Body of pancreas (tissue), 4 donors: ENCODE measurements around the gene FOXJ2.

Experiments
- POLR2A ChIP-seq, 3 donors: fragments of 450-650 bp; IDR thresholded peaks; one replicate each; pipeline ENCODE4 v1.6.1; 2016; ENCODE audit warnings: antibody characterized with exemption in 3 of 3, mild to moderate bottlenecking in 2 of 3
- TF ChIP-seq, protein P1 (sequence below), 7 experiments: fragments of 450-650 bp in 4 of 7; fragments of 200-600 bp in 3 of 7; sonication (generic) in 3 of 7; IDR thresholded peaks; one replicate each; pipeline ENCODE4 v1.5.1; 2016 to 2019; ENCODE audit warnings: antibody characterized with exemption in 7 of 7

DNA sequence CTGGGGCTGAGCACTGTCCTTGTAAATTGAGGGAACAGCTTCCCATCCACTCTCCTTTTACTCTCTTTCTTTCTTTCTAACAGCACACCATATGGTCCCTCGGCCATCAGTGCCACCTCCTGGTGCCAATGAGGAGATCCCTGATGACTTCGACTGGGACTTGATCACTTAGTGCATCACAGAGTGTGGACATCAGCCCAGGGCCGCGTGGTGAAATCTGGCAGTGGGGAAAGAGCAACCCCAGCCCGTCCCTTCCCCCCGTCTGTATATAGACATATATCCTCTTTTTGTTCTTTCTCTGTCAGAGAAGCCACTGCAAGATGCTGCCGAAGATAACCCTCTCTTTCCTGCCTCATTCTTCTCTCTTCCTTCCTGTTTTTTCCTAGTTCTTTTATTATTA, 20.2 kb downstream of the FOXJ2 start:
- TF ChIP-seq, protein P1, sequence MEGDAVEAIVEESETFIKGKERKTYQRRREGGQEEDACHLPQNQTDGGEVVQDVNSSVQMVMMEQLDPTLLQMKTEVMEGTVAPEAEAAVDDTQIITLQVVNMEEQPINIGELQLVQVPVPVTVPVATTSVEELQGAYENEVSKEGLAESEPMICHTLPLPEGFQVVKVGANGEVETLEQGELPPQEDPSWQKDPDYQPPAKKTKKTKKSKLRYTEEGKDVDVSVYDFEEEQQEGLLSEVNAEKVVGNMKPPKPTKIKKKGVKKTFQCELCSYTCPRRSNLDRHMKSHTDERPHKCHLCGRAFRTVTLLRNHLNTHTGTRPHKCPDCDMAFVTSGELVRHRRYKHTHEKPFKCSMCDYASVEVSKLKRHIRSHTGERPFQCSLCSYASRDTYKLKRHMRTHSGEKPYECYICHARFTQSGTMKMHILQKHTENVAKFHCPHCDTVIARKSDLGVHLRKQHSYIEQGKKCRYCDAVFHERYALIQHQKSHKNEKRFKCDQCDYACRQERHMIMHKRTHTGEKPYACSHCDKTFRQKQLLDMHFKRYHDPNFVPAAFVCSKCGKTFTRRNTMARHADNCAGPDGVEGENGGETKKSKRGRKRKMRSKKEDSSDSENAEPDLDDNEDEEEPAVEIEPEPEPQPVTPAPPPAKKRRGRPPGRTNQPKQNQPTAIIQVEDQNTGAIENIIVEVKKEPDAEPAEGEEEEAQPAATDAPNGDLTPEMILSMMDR (IDR thresholded peaks at IDR 0.05): no peak
- TF ChIP-seq POLR2A (IDR thresholded peaks at IDR 0.05): no peak
